Suprapubic skin (tissue), 4 donors: ENCODE results near the gene TNS1.

Experiments
- EP300 ChIP-seq: sonication (generic); formaldehyde crosslinking; IDR thresholded peaks from one replicate; pipeline ENCODE4 v1.6.1; 2017; ENCODE audit warnings: antibody characterized with exemption
- POLR2A ChIP-seq, 2 donors: fragments of 450-650 bp; IDR thresholded peaks; one replicate each; pipeline ENCODE4 v1.6.1; 2017; ENCODE audit warnings: antibody characterized with exemption in 2 of 2, mild to moderate bottlenecking in 2 of 2, moderate library complexity in 2 of 2
- POLR2AphosphoS5 ChIP-seq, 3 donors: sonication (generic); formaldehyde crosslinking; IDR thresholded peaks; one replicate each; pipeline ENCODE4 v1.6.1; 2017; ENCODE audit warnings: antibody characterized with exemption in 3 of 3
- TF ChIP-seq, protein P1 (sequence below), 2 donors: fragments of 200-600 bp in 1 of 2; fragments of 450-650 bp in 1 of 2; sonication (generic) in 1 of 2; IDR thresholded peaks; one replicate each; pipeline ENCODE4 v1.5.1; 2016 to 2019; ENCODE audit warnings: antibody characterized with exemption in 2 of 2, mild to moderate bottlenecking in 1 of 2, moderate library complexity in 1 of 2

DNA sequence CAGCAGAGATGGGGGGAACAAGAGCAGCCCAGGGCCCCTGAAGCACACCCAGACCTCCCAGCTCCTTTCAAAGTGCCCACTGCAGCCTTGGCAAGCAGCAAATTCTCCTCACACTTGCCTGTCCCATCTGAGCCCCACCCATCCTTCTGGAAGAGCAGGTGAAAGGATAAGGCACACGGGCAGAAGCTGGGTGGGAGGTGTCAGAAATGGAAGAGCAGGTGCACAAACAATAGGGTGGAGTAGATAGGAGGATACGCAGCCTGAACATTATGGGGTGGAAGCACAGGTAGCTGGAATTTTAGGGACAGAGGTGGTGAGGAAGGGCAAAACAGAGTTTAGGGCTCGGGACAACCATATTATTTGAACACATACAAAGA, 69.2 kb downstream of the TNS1 start:
- TF ChIP-seq, protein P1, sequence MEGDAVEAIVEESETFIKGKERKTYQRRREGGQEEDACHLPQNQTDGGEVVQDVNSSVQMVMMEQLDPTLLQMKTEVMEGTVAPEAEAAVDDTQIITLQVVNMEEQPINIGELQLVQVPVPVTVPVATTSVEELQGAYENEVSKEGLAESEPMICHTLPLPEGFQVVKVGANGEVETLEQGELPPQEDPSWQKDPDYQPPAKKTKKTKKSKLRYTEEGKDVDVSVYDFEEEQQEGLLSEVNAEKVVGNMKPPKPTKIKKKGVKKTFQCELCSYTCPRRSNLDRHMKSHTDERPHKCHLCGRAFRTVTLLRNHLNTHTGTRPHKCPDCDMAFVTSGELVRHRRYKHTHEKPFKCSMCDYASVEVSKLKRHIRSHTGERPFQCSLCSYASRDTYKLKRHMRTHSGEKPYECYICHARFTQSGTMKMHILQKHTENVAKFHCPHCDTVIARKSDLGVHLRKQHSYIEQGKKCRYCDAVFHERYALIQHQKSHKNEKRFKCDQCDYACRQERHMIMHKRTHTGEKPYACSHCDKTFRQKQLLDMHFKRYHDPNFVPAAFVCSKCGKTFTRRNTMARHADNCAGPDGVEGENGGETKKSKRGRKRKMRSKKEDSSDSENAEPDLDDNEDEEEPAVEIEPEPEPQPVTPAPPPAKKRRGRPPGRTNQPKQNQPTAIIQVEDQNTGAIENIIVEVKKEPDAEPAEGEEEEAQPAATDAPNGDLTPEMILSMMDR (IDR thresholded peaks at IDR 0.05): no peak
- TF ChIP-seq POLR2A (IDR thresholded peaks at IDR 0.05): no peak
- TF ChIP-seq EP300: no peak
- no peak for TF ChIP-seq POLR2AphosphoS5 (IDR thresholded peaks at IDR 0.05)
